Activated T-cell treated with anti-CD3 and anti-CD28 coated beads for 4 hours (primary cell): ENCODE results near the gene ODAM.
"Not testable (repeated sequence)": the region's sequence is repeated elsewhere in the genome, so short reads cannot be mapped to it uniquely, and the experiment has no call there.

Source experiments
- DNase-seq: peaks from one replicate; pipeline ENCODE4 v3.0.0-alpha.2; 2020

The ODAM gene

DNA sequence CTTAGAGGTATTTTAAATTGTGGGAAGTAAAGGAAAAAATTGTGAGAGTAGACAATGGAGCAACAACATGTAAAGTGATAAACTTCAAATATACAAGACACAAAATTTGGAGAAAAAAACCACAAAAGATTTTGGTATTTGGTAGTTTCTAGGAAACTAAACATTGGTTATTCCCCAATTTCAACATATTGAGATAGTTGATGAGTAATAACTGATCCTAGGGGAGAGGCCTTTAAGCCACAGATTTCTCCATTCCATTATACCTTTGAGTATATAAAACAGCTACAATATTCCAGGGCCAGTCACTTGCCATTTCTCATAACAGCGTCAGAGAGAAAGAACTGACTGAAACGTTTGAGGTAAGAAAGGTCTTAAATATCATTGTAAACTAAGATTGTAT, 30.3 kb downstream of the ODAM start, which contains the start of gene FDCSP:
Gene FDCSP, plus strand, starts transcription at position 301 of the 400 bp plus-strand sequence. CDS start 5,071 bp downstream, outside the sequence.
- DNase-seq = no peak

DNA sequence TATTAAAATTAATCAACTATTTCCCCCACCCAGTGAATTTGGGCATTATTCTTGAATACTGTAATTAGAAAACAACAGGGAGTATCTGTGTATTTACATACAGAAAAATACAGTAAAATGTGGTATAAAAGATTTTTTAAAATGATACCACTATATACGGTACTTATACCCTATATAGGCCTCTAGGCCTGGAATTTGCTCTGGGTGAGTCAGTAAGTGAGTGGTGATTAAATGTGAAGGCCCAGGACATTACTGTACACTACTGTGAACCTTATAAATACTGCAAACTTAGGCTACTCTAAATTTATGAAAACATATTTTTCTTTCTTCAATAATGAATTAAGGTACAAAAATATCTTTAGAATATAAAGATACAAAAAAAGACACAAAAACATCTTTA, 40.6 kb downstream of the ODAM start:
- DNase-seq = no peak

DNA sequence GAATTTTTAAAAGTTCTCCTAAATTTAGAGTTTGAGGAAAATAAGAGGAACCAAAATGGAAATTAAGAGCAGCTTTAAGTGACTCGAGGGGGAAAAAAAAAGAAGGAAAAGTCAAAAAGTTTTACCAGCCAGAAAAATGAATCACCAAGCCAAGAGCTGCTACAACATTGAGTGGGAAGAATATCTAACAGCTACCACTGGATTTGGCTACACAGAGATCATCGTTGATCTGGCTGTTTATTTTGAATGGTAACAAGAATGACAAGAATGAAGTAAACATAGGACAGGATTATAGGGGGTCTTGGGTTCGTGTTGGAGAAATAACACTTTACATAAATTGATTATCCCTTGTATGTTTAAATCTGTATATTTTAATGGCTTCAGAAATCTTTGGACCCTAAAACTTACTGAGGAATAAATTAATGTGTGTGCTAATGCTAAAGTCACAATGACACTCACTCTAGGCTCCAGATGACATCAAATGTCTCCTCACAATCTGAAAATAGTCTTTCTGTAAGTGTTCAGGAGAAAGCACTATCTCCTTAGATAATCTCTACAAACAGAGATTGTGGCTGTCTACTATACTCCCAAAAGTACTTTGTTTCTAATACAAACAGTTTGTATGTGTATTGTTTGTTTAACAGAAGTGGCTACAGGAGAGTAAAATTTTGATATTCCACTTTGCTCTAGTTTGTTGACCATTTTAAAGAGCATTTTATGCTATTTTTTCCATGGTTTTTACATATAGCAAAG, 43.8 kb downstream of the ODAM start:
- DNase-seq = no peak

DNA sequence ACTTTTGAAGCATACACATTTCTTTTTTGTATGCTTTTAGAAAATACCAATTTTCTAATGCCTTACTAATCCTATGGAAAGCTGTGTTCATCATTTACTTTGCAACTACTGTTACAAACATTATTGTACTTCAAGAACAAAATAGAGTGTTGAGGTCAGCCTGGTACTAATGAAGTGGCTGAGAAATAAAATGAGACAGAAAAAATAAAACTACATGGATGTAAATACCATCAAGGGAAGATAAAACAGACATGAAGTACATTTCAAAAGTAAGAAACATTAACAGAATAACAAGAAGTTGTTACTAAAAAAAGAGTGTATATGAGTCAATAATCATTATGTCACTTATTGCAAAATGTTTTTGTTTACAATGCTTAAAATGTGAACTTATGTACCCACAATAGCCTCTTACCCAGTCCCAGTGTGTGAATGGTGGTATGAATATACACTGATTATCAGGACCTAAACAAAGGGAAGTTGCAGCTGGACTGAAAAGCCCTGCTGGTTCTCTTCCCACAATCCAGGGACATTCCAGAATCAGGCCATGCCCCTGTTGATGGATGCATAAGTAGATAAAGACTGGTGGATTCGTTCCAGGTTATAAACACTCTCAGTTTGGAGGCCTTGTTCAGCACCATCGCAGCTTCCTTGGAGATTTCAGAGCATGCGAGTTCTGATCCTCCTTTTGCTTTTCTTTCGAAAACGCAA, 44.5 kb downstream of the ODAM start:
- no peak for DNase-seq

DNA sequence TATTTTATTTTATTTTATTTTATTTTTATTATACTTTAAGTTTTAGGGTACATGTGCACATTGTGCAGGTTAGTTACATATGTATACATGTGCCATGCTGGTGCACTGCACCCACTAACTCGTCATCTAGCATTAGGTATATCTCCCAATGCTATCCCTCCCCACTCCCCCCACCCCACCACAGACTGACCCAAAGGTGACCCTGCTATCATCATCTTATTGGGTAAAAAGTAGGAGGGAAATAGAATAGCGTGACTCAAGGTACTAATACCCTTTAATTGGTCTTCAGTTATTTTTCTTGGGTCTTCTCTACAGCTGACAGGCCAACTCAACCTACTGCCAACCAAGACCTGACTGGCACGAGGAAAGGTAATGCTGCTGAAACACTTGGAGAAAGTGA, 46.8 kb downstream of the ODAM start, which contains the start of gene CSN3:
Gene CSN3, plus strand, starts transcription at position 301 of the 400 bp plus-strand sequence. CDS start 2,223 bp downstream, outside the sequence.
- not testable (repeated sequence) for DNase-seq

DNA sequence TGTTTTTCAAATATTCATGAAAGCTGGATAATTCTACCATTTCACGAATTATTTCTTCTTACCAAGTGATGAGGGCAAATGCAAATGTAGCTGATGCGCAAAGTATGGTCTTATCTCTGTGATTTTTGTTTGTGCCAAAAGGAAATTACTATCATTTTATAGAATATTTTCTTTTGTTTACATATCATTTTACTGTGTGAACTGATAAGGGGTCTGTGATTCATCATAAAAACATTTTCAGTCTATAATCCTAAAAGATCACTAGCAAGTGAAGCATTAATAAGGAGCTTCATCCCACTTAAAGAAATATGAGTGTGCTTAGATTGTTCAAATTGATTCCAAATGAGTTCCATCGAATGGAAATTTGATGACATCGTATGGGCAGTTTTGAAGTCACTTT, 47.6 kb downstream of the ODAM start:
- no peak for DNase-seq

DNA sequence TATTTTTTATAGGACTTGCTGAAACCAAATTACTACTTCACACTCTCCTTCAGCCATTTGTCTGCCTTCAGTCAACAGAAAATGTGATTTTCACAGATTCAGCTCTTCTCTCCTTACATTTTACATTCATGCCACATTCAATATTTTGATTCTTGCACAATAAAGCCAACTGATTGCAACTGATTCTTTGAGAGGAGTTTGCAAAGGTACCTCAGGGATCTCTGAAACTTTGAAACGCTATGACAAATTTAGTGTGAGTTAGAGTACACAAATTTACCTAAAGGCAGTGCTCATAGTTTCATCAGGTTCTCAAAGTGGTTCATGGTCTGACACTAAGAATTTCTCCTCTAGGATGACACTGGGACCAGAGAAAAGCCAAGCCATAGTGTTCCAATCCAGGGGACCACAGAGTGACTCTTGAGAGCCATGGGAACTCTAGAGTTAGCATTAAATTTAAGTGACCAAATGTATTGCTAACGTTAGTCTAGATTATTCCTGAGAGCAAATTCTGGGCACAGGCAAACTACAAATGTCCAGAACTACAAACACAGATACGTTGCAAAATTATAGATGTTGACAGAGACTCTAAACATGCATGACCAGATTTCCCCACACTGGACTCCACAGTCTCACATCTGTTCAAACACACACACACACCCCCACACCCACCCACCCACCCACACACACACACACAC, 55.9 kb downstream of the ODAM start:
- no peak for DNase-seq

DNA sequence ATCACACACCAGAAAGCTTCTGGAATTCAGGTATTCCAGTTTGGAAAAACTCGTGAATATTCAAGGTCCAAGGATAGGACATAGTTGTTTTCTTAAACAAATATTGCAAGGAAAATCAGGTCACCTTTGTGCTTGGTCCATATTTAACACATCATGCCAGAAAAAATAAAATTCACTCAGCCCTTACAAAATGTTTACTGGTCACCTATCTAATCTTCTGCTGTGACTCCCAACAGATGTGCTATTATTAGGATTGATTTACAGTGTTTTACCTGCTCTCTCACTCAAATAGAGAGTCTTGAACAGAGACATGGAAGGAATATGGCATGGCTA, 56.4 kb downstream of the ODAM start:
- DNase-seq = no peak
